Colonic mucosa (tissue), 4 donors: ENCODE results near the gene PRIMA1. TPM values are rescaled to one million over a fixed set of nuclear protein-coding genes. Genes with fewer than 3 reads are reported as not detected.
A peak's percentile ranks its signal among the peaks of the same experiment; 100 is the strongest.

ENCODE experiments used
- DNase-seq: peaks from one replicate; pipeline ENCODE4 v3.0.0-alpha.2; 2020
- H3K27ac ChIP-seq: fragments of 200-600 bp; one replicate; pipeline ENCODE4 v1.8.0; 2021
- H3K27me3 ChIP-seq: fragments of 200-600 bp; one replicate; pipeline ENCODE4 v1.8.0; 2021
- H3K36me3 ChIP-seq: fragments of 200-600 bp; one replicate; pipeline ENCODE4 v1.8.0; 2021
- H3K4me1 ChIP-seq: fragments of 200-600 bp; one replicate; pipeline ENCODE4 v1.8.0; 2021; ENCODE audit warnings: mild to moderate bottlenecking
- H3K4me3 ChIP-seq: fragments of 200-600 bp; one replicate; pipeline ENCODE4 v1.8.0; 2021
- H3K9ac ChIP-seq, 2 donors: one replicate each; pipeline ENCODE4 v1.7.0; 2013; ENCODE audit warnings: control low read depth in 2 of 2, low read depth in 2 of 2, low read length in 2 of 2
- H3K9me3 ChIP-seq: fragments of 200-600 bp; one replicate; pipeline ENCODE4 v1.8.0; 2021
- intact Hi-C: fragments of 100-400 bp; cut with DNase I; formaldehyde crosslinking; loops from one replicate; pipeline ENCODE4 v1.14.1; 2022
- total RNA-seq, 2 donors: library from RNA; stranded (reverse); fragmentation: NEBNext Ultra II Directional in 1 of 2; extraction: Animal tissue kit (Norgen Biotek cat#: 25700) in 1 of 2; gene quantifications; one replicate each; pipeline ENCODE4 v1.2.1, GENCODE V29; 2021
- TF ChIP-seq, protein P1 (sequence below): fragments of 200-600 bp; IDR thresholded peaks from one replicate; pipeline ENCODE4 v1.8.0; 2022; ENCODE audit warnings: antibody characterized with exemption, mild to moderate bottlenecking
- donor health status: healthy.
- donor health status: DM: no; HTN: no; CAD: no.
- donor health status: DM: no; HTN: no; CAD: no.

Gene PRIMA1
- total RNA-seq, 2 donors from 2014 or later = 1.2 to 4.4 TPM

DNA sequence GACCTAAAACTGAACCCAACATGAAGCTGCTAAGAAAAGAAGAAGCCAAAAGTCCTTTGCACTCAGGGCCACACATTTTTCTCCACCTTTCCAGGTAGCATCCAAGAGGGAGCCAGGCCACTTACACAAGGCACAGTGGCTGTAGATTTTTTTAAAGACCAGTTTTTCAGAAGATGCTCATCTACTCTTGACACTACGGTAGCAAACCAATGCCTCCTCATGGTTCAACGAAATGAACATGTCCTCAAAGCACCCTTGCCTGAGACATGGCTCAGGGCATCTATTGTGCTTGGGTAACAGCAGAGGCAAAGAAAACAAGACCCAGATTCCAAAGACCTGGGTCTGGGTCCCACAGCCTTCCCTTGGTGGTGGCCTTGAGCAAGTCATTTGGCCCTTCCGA lies 22.3 kb downstream of the PRIMA1 start:
- Histone ChIP-seq H3K9me3 (no peaks in the 10 kb centered on the region), H3K27me3 (no peaks in the 10 kb centered on the region), H3K4me3 (no peak overlapping the region), H3K4me1 (no peaks in the 10 kb centered on the region), H3K27ac (no peak overlapping the region), H3K9ac (no peak overlapping the region), H3K36me3 (no peaks in the 10 kb centered on the region)
- TF ChIP-seq, protein P1, sequence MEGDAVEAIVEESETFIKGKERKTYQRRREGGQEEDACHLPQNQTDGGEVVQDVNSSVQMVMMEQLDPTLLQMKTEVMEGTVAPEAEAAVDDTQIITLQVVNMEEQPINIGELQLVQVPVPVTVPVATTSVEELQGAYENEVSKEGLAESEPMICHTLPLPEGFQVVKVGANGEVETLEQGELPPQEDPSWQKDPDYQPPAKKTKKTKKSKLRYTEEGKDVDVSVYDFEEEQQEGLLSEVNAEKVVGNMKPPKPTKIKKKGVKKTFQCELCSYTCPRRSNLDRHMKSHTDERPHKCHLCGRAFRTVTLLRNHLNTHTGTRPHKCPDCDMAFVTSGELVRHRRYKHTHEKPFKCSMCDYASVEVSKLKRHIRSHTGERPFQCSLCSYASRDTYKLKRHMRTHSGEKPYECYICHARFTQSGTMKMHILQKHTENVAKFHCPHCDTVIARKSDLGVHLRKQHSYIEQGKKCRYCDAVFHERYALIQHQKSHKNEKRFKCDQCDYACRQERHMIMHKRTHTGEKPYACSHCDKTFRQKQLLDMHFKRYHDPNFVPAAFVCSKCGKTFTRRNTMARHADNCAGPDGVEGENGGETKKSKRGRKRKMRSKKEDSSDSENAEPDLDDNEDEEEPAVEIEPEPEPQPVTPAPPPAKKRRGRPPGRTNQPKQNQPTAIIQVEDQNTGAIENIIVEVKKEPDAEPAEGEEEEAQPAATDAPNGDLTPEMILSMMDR = no peak
- DNase-seq = no peak
- intact Hi-C loops = no loop called here

DNA sequence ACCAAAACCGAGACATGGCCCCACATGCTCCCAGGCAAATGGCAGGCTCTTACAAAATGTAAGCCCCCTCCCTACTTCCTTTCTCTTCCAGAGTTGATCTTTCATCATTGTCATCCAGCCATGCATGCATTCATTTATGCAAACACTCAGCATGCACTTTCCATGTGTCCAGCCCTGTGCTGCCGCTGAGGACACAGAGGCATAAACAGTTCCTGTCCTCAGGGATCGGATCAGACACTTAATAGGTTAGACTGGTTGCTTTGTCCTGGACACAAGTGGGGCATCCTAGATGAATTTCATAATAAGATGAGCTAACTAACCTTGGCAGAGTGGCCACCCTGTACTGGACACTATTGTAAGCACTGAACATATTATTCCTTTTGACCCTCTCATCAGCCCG lies 23.1 kb downstream of the PRIMA1 start:
- H3K9me3 ChIP-seq = no peaks in the 10 kb centered on the region
- no peak overlapping the region for H3K4me3 ChIP-seq
- H3K36me3 ChIP-seq = no peaks in the 10 kb centered on the region
- intact Hi-C loops = no loop called here
- no peak for DNase-seq
- H3K4me1 ChIP-seq = no peaks in the 10 kb centered on the region
- H3K27ac ChIP-seq = no peak overlapping the region
- no peaks in the 10 kb centered on the region for H3K27me3 ChIP-seq
- TF ChIP-seq, protein P1 = no peak
- no peak overlapping the region for H3K9ac ChIP-seq

DNA sequence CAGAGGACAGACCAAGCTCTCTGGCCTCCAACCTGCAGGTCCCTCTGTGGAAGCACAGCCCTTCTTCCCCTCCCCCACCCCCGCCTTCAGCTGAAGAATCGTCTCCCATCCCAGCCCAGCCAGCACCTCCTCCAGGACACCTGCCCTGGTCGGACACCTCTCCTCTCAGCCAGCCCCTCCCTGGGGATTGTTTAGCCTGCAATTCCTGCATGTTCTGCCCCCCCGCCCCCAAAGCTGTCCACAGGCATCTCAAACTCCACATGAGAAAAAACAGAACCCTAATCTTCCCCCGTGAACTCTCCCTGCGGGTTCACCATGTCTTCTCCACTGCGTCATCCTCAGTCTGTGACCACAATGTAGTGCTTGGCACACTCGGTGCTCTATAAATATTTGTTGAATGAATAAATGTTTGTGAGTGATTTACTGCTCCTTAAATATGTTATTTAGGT lies 24.1 kb downstream of the PRIMA1 start:
- H3K9ac ChIP-seq = no peak overlapping the region
- no peaks in the 10 kb centered on the region for H3K27me3 ChIP-seq
- H3K4me1 ChIP-seq = no peaks in the 10 kb centered on the region
- no peak overlapping the region for H3K4me3 ChIP-seq
- H3K9me3 ChIP-seq = no peaks in the 10 kb centered on the region
- no peaks in the 10 kb centered on the region for H3K36me3 ChIP-seq
- DNase-seq = no peak
- intact Hi-C loops = no loop called here
- H3K27ac ChIP-seq = no peak overlapping the region
- TF ChIP-seq, protein P1 = no peak

DNA sequence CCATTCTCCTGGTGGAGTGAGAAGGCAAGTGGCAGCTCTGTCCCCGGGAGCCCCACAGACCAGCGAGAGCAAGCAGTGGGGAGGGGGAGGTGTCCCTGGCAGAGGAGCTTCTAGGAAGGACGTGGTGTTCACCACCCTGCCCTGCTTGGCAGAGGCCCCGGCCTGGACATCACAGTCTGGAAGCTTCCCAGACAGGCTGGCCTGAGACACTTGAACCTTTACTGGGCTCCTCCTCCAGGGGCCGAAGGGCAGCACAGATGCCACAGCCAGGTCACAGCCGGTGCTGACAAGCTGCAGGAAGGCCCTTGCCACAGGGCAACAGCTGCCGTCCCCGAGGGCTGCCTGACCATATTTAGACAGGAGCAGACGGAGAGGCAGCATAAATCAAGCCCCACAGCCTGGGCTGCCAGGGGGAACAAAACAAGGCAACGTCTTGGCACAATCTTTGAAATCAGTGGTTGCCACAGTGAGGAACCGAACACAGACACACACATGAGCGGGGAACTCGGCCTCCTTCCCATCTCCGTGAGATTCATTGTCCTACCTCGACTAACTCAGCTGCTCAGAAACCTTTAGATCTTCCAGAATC lies 28.5 kb downstream of the PRIMA1 start:
- no peaks in the 10 kb centered on the region for H3K36me3 ChIP-seq
- H3K4me3 ChIP-seq = no peak overlapping the region
- peak overlapping the region in 1 of 2 donors; percentile 12 for H3K9ac ChIP-seq
- intact Hi-C loops = no loop called here
- H3K4me1 ChIP-seq = no peaks in the 10 kb centered on the region
- peak; percentile 23 for DNase-seq
- no peak overlapping the region for H3K27ac ChIP-seq
- H3K27me3 ChIP-seq = no peaks in the 10 kb centered on the region
- TF ChIP-seq, protein P1 = no peak
- H3K9me3 ChIP-seq = no peaks in the 10 kb centered on the region

DNA sequence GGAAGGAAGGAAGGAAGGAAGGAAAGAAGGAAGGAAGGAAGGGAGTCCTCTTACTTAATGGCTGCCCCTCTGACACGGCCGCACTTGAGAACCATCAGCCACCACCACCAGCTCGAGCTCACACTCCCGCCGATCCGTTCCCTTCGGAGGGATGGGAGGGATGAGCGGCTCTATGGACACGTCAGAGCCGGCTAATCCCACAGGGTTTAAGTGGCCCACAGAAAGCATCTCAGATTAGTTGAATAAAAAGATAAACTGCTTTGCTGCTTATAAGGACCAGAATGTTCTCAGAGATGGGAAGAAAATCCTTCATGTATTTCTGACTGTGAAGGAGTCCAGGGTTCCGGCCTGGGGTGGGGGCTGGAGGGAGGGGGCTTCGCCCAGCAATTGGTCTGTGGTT lies 31.1 kb downstream of the PRIMA1 start:
- H3K27me3 ChIP-seq = no peaks in the 10 kb centered on the region
- intact Hi-C loops = no loop called here
- no peak overlapping the region for H3K27ac ChIP-seq
- no peaks in the 10 kb centered on the region for H3K36me3 ChIP-seq
- DNase-seq = no peak
- TF ChIP-seq, protein P1 = no peak
- no peaks in the 10 kb centered on the region for H3K4me1 ChIP-seq
- no peaks in the 10 kb centered on the region for H3K9me3 ChIP-seq
- H3K9ac ChIP-seq = no peak overlapping the region
- H3K4me3 ChIP-seq = no peak overlapping the region
